Natural killer cell treated with Interleukin-12 subunit alpha and Interleukin-12 subunit beta and Interleukin-15 and Interleukin-18, amount 100 ng/mL, for 72 hours (primary cell): ENCODE results near the gene ZNF879. TPM values are rescaled to one million over a fixed set of nuclear protein-coding genes. Genes with fewer than 3 reads are reported as not detected.

Source experiments
- ATAC-seq, 2 donors: fragments of 150-1000 bp; cut with Tn5 transposase in 1 of 2; sonication (Bioruptor Pico), chemical (Tn5 transposase) in 1 of 2; 2 replicates each; pipeline ENCODE4 v1.10.0; 2021
- DNase-seq: peaks from one replicate; pipeline ENCODE4 v3.0.0; 2022; ENCODE audit warnings: low spot score
- H3K27ac Mint-ChIP-seq, 2 donors: 1 replicate in 1 of 2; 2 replicates in 1 of 2; pipeline ENCODE4 v1.8.0; 2022; ENCODE audit warnings: mixed read lengths in 2 of 2, mild to moderate bottlenecking in 1 of 2, moderate library complexity in 1 of 2
- H3K27me3 Mint-ChIP-seq, 2 donors: 1 replicate in 1 of 2; 2 replicates in 1 of 2; pipeline ENCODE4 v1.8.0; 2022; ENCODE audit warnings: mixed read lengths in 2 of 2
- H3K36me3 Mint-ChIP-seq: one replicate; pipeline ENCODE4 v1.8.0; 2022; ENCODE audit warnings: mixed read lengths
- H3K4me1 Mint-ChIP-seq, 2 donors: 1 replicate in 1 of 2; 2 replicates in 1 of 2; pipeline ENCODE4 v1.8.0; 2022; ENCODE audit warnings: low read depth in 2 of 2, mixed read lengths in 2 of 2, mild to moderate bottlenecking in 1 of 2
- H3K4me3 Mint-ChIP-seq: one replicate; pipeline ENCODE4 v1.8.0; 2022; ENCODE audit warnings: mixed read lengths
- H3K9me3 Mint-ChIP-seq: 2 replicates; pipeline ENCODE4 v1.8.0; 2022; ENCODE audit warnings: mixed read lengths
- total RNA-seq, 2 donors: library from RNA; stranded (reverse); gene quantifications; one replicate each; pipeline ENCODE4 v1.2.3, GENCODE V29; 2022

The ZNF879 gene
- total RNA-seq, 2 donors from 2014 or later = 3.2 to 4.6 TPM

DNA sequence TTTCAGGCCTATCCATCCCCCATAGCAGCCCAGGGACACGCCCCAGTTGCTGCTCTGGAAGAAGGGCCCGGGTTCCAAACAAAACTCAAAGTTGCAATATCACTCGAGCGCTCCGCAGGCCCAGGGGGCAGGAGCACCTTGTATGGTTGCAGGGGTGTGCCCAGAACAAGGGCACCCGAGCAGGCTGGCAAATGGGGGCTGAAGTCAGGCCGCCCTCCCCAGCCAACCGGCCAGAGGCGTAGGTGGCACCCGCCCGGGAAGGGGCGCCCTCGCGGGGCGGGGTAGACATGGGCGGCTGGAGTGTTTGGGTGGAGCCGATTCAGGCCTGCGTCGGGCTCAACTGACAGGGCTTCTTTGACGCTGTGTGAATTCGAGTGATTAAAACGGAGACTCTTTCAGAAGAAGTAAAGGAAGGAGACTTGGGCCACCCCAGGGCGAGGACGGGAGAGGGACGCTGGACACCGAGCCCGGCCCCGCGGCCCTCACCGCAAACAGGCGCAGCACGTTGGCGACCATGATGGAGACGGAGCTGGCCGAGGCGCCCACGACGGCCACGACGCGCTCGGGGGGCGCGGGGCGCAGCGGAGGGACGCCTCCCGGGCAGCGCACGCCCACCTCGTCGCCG is 29.5 kb upstream of the ZNF879 start:
- Mint-ChIP-seq H3K4me3 (no peak overlapping the region), H3K27ac (no peak overlapping the region), H3K36me3 (no peaks in the 10 kb centered on the region), H3K27me3 (peaks cover 24 to 26% of the 10 kb centered on the region in 2 donors), H3K9me3 (no peaks in the 10 kb centered on the region), H3K4me1 (peaks cover 0 to 4% of the 10 kb centered on the region in 2 donors)
- no peak for DNase-seq
- no peak for ATAC-seq

DNA sequence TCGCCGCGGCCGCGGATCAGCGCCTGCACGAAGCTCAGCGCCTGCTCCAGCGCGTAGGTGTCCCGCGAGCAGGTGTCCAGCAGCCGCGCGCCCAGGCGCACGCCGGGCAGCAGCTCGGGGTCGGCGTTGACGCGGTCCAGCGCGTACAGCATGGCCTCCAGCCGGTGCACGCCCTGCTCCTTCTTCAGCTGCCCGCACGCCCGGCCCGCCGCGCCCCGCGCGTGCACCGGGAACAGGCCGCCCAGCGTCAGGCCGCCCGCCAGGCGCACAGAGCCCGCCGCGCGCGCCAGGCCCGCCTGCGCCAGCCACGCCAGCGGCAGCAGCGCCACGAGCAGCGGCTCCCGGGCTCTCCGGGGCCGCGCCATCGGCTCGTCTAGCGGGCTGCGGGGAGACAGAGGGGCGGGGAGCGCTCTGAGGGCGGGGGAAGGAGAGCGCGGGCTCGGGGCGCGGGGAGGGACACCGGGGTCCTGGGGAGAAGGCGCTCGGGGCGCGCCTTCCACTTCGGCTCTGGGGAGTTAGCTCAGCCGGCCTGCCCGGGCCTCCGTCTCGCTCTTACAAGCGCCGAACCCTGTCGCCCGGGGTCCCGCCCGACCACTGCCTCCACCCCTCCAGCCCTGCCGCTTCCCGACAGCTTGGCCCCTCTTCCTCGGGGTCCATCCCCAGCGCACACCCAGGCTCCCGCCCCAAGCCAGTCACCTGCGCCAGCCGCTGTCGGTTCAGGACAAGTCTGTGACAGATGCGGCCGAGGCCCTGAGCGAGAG is 28.8 kb upstream of the ZNF879 start, which contains the start of gene GRM6:
Gene GRM6, minus strand, starts transcription at position 741 of the 761 bp plus-strand sequence. Its CDS starts 376 bp downstream, at position 365.
- peaks cover 0 to 4% of the 10 kb centered on the region in 2 donors for H3K4me1 Mint-ChIP-seq
- no peak within 1 kb of the TSS for H3K27ac Mint-ChIP-seq
- H3K36me3 Mint-ChIP-seq = no peaks in the 10 kb centered on the region
- no peaks in the 10 kb centered on the region for H3K9me3 Mint-ChIP-seq
- peaks cover 24 to 26% of the 10 kb centered on the region in 2 donors for H3K27me3 Mint-ChIP-seq
- no peak for ATAC-seq
- no peak within 1 kb of the TSS for H3K4me3 Mint-ChIP-seq
- DNase-seq = no peak

DNA sequence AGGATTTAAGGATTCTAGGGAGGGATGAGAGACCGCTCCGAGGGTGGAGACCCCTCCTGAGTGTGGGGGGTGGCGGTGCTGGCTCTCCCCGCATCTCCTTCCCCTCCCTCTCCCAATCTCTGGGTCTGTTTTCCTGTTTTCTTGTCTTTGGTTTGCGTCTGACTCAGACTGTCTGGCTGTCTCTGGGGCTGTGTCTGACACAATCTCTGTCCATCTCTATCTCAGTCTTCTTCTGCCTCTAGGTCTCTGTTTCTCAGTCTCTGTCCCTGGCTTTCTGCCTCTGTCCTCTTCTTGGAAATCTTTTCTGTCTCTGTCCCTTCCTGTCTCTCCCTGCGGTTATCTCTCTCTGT is 28.3 kb upstream of the ZNF879 start:
- Mint-ChIP-seq H3K9me3 (no peaks in the 10 kb centered on the region), H3K4me3 (no peak overlapping the region), H3K4me1 (peaks cover 0 to 4% of the 10 kb centered on the region in 2 donors), H3K27ac (no peak overlapping the region), H3K36me3 (no peaks in the 10 kb centered on the region), H3K27me3 (peaks cover 24 to 26% of the 10 kb centered on the region in 2 donors)
- DNase-seq (no peak), ATAC-seq (no peak)

DNA sequence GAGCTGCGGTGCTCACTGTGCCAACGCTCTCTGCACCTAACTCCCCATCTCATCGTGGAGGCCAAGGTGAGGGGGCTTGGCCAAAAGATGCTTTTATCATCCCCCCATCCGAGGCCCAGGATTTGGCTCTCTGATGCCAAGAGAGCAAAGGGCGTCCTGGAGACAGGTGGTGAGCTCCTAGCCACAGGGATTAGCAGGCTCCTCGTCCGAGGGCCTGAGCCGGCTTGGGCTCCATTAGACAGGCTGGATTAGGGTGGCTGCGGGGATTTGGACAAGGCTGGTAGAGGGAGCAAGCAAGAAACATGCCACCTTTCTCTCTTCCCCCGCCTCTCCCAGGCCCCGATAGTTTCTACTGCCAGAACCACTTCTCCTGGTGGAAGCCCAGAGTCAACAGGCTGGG is 27.4 kb upstream of the ZNF879 start:
- peaks cover 0 to 4% of the 10 kb centered on the region in 2 donors for H3K4me1 Mint-ChIP-seq
- no peaks in the 10 kb centered on the region for H3K9me3 Mint-ChIP-seq
- no peak overlapping the region for H3K27ac Mint-ChIP-seq
- ATAC-seq = no peak
- no peak overlapping the region for H3K4me3 Mint-ChIP-seq
- no peak for DNase-seq
- no peaks in the 10 kb centered on the region for H3K36me3 Mint-ChIP-seq
- peaks cover 24 to 26% of the 10 kb centered on the region in 2 donors for H3K27me3 Mint-ChIP-seq

DNA sequence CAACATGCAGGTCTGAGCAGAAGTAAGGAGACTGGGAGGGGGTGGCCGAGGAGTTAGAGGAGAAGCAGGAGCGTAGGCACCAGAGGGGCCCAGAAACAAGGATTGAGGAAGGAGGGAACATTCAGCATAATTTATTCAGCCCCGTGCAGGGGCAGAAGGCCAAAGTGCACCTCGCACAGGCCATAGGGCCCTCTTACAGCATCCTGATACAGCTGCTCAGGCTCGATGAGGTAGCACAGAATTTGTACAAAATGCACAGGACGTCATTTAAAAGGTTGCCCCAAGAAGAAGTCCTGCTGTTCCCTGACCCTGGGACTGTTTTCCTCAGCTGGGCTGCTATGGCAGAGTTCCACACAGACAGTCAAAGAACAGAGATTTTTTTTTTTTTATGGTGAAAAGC is 26.4 kb upstream of the ZNF879 start:
- Mint-ChIP-seq H3K4me3 (no peak overlapping the region), H3K9me3 (no peaks in the 10 kb centered on the region), H3K27me3 (peaks cover 24 to 29% of the 10 kb centered on the region in 2 donors), H3K4me1 (peaks cover 0 to 4% of the 10 kb centered on the region in 2 donors), H3K27ac (no peak overlapping the region), H3K36me3 (no peaks in the 10 kb centered on the region)
- no peak for DNase-seq
- ATAC-seq = no peak

DNA sequence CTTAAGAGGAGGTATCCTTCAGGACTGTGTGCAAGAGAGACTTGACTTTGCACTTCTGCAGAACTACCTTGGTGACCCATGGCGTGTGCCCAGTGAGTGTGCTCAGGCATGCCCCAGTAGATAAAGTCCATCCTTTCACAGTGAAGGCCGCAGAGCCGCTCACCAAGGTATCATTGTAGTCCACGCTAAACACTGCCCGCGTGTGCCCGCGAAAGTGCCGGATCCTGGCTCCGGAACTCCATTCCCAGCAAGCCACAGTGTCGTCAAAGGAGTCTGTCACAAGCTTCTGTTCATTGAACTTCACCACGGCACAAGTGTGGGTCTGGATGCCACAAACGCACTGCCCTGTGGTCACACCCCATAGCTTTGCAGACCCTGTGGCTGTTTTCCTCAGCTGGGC is 25.2 kb upstream of the ZNF879 start:
- H3K9me3 Mint-ChIP-seq = no peaks in the 10 kb centered on the region
- H3K36me3 Mint-ChIP-seq = no peaks in the 10 kb centered on the region

DNA sequence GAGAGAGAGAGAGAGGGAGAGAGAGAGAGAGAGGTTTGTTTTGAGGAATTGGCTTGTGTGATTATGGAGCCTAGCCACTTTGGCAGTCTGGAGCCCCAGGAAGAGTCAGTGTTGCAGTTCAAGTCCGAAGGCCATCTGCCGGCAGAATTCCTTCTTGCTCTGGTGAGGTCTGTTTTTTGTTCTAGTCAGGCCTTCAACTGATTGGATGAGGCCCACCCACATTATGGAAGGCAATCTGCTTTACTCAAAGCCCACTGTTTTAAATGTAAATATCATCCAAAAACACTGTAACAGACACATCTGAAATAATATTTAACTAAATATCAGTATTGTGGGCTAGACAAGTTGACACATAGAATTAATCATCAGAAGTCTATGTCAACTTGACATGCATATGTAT is 17.0 kb upstream of the ZNF879 start:
- ATAC-seq (no peak), DNase-seq (no peak)
- H3K9me3 Mint-ChIP-seq = no peaks in the 10 kb centered on the region
- H3K27ac Mint-ChIP-seq = no peak overlapping the region
- no peak overlapping the region for H3K4me3 Mint-ChIP-seq
- peaks cover 13 to 31% of the 10 kb centered on the region in 2 donors for H3K27me3 Mint-ChIP-seq
- H3K4me1 Mint-ChIP-seq = no peaks in the 10 kb centered on the region
- no peaks in the 10 kb centered on the region for H3K36me3 Mint-ChIP-seq

More for the DNA sequence above, 25.2 kb upstream of the ZNF879 start:
- Mint-ChIP-seq H3K4me3 (no peak overlapping the region), H3K27me3 (peaks cover 20 to 22% of the 10 kb centered on the region in 2 donors), H3K4me1 (peaks cover 0 to 4% of the 10 kb centered on the region in 2 donors), H3K27ac (no peak overlapping the region)
- no peak for ATAC-seq
- DNase-seq = no peak

DNA sequence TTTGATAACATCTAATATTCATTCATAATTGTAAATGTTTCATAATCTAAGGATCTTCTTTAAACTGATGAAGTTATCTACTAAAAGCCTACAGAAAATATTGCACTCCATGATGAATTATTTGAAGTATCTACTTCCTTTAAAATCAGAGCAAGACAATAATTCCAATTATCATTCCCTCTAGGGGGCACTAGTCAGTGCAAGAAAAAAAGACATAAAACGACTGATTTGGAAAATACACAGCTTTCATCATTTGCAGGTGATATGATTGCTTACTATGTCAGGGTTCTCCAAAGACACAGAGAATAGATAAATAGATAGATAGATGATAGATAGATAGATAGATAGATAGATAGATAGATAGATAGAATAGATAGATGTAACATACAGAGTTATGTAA is 14.9 kb upstream of the ZNF879 start:
- Mint-ChIP-seq H3K27ac (no peak overlapping the region), H3K27me3 (peaks cover 14 to 27% of the 10 kb centered on the region in 2 donors), H3K36me3 (no peaks in the 10 kb centered on the region), H3K4me1 (no peaks in the 10 kb centered on the region), H3K9me3 (peaks cover 2% of the 10 kb centered on the region), H3K4me3 (no peak overlapping the region)
- ATAC-seq (no peak), DNase-seq (no peak)

DNA sequence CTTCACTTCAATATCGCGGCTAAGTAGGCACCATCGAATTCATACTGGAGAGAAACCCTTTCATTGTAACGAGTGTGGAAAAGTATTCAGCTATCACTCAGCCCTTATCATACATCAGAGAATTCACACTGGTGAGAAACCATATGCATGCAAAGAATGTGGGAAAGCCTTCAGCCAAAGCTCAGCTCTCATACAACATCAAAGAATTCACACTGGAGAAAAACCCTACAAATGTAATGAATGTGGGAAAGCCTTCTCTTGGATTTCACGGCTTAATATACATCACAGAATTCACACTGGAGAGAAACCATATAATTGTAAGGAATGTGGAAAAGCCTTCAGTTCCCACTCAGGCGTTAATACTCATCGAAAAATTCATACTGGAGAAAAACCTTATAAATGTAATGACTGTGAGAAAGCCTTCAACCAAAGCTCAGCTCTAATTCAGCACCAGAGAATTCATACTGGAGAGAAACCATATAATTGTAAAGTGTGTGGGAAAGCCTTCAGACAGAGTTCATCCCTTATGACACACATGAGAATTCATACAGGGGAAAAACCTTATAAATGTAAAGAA is 9.5 kb downstream of the ZNF879 start:
- ATAC-seq (no peak), DNase-seq (no peak)
- H3K27me3 Mint-ChIP-seq = no peaks in the 10 kb centered on the region
- peaks cover 35% of the 10 kb centered on the region for H3K9me3 Mint-ChIP-seq
- H3K4me1 Mint-ChIP-seq = no peaks in the 10 kb centered on the region
- peaks cover 80% of the 10 kb centered on the region for H3K36me3 Mint-ChIP-seq
- no peak overlapping the region for H3K4me3 Mint-ChIP-seq
- no peak overlapping the region for H3K27ac Mint-ChIP-seq

DNA sequence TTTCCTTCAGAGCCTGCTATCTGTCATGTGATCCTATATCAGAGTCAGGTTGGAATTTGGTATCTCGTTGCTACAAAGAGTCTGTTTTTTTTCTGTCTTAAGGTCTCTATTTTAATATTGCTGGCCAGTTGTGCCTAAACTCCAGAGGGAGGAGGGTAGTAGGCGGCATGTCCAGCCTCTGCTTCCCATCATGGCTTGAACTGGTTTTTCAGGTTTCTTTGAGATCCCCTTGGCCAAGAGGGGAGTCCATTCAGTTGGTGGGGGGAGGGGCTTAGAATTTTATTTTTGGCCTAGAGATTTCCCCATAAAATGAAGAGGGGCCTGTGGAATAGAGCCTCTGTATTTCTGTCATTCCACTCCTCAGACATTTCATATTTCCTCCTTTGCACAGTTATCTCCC is 21.2 kb downstream of the ZNF879 start:
- Mint-ChIP-seq H3K27ac (no peak overlapping the region), H3K4me3 (no peak overlapping the region), H3K4me1 (no peaks in the 10 kb centered on the region), H3K9me3 (peaks cover 20% of the 10 kb centered on the region), H3K36me3 (peaks cover 32% of the 10 kb centered on the region), H3K27me3 (peaks cover 5 to 20% of the 10 kb centered on the region in 2 donors)
- DNase-seq = no peak
- ATAC-seq = no peak

DNA sequence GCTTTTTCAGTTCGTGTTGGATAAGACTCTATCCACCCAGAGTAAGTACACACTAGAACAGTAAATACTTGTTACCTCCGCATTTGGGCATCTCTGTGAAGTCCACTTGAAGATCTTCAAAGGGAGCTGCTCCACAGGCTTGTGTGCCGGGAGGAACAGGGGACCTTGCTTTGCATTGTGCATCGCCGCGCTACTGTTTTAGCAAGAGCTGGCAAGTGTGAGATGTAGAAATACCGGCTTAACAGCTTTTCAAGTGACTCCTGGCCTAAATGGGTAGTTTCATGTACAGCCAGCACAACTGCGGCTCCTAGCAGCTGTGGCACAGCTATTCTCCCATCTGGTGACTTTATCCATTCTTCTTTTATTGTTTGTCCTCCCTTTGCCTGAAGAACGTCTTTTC is 28.2 kb downstream of the ZNF879 start:
- H3K27ac Mint-ChIP-seq = no peak overlapping the region
- H3K4me3 Mint-ChIP-seq = no peak overlapping the region
- H3K36me3 Mint-ChIP-seq = peaks cover 6% of the 10 kb centered on the region
- DNase-seq (no peak), ATAC-seq (no peak)
- peaks cover 9% of the 10 kb centered on the region for H3K9me3 Mint-ChIP-seq
- no peaks in the 10 kb centered on the region for H3K4me1 Mint-ChIP-seq
- H3K27me3 Mint-ChIP-seq = peaks cover 21 to 25% of the 10 kb centered on the region in 2 donors

DNA sequence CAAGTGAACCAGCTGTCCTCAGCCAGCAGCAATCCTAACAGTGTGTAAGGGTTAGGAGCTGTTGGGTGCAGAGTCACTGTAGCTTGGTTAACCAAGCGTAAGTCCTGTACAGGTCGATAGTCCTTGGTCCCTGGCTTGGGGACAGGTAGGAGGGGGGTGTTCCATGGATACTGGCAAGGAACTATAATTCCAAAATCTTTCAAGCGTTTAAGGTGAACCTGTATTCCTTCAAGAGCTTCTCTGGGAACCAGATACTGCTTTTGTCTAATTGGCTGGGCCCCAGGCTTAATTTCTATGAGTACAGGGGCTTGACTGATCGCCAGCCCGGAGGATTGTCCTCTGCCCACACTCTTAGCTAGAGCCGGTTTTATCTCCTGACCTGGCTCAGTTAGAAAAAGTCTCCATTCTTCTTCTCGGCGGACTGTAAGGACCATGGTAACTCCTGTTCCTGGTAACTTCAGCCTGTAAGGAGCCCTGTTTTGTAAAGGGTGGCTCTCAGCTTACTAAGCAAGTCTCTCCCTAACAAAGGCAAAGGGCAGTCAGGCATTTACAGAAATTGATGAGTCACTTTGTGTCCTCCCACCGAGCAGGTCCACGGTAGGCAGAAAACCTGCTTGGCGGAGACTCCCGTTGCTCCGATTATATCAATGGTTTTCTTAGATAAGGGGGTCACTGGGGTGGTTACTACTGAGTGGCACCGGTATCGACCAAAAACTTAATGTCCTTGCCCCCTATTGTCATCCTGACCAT is 30.6 kb downstream of the ZNF879 start:
- DNase-seq = no peak
- Mint-ChIP-seq H3K27ac (no peak overlapping the region), H3K9me3 (no peaks in the 10 kb centered on the region), H3K27me3 (peaks cover 17 to 20% of the 10 kb centered on the region in 2 donors), H3K4me1 (peaks cover 0 to under 1% of the 10 kb centered on the region in 2 donors), H3K4me3 (no peak overlapping the region), H3K36me3 (peaks cover 5% of the 10 kb centered on the region)
- ATAC-seq = no peak

DNA sequence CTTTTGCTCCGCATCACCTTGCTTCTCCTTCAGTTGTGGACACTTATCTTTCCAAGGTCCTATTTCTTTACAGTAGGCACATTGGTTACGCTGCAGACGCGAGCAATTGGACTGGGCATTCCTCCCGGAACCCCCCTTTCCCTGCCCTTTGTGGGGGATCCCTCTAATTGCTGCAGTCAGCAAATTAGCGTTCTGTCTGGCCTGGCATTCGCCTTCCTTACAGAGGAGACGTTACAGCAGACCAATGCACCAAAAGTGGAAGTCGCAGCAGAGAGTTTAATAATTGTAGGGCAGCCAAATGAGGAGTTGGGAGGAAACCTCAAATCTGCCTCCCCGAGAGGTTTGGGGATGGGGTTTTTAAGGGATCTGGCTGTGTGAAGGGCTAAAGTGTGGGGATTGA is 31.3 kb downstream of the ZNF879 start:
- Mint-ChIP-seq H3K9me3 (peaks cover 4% of the 10 kb centered on the region), H3K4me1 (peaks cover 6 to 7% of the 10 kb centered on the region in 2 donors), H3K4me3 (no peak overlapping the region), H3K36me3 (peaks cover 11% of the 10 kb centered on the region), H3K27ac (no peak overlapping the region), H3K27me3 (peaks cover 17 to 20% of the 10 kb centered on the region in 2 donors)
- DNase-seq (no peak), ATAC-seq (no peak)
